Hepatocyte (in vitro differentiated cells): ENCODE measurements around the gene LMAN2.

ENCODE experiments used
- CTCF ChIP-seq: fragments of 200-600 bp; sonication (generic); IDR thresholded peaks from 2 replicates; pipeline ENCODE4 v1.5.1; 2016; ENCODE audit warnings: antibody characterized with exemption, mild to moderate bottlenecking; ENCODE audit not compliant: poor library complexity
- EZH2phosphoT487 ChIP-seq: fragments of 200-600 bp; sonication (generic); IDR thresholded peaks from one replicate; pipeline ENCODE4 v1.6.1; 2018; ENCODE audit warnings: antibody characterized with exemption, mild to moderate bottlenecking, low read depth, moderate library complexity; ENCODE audit not compliant: unreplicated experiment, severe bottlenecking

- no peak for TF ChIP-seq CTCF
- TF ChIP-seq EZH2phosphoT487: no peak
These were observed 12.9 kb upstream of the LMAN2 start for GRCh38 chr5:177364159-177364962.
